HUDEP-2 (cell line): ENCODE data around the gene CACNA2D3.

Source experiments
- DNase-seq, 76 experiments: peaks; one replicate each; lab custom pipeline; 2025; ENCODE audit not compliant: unreplicated experiment in 76 of 76; lab: John Stamatoyannopoulos, UW

Gene CACNA2D3

DNA sequence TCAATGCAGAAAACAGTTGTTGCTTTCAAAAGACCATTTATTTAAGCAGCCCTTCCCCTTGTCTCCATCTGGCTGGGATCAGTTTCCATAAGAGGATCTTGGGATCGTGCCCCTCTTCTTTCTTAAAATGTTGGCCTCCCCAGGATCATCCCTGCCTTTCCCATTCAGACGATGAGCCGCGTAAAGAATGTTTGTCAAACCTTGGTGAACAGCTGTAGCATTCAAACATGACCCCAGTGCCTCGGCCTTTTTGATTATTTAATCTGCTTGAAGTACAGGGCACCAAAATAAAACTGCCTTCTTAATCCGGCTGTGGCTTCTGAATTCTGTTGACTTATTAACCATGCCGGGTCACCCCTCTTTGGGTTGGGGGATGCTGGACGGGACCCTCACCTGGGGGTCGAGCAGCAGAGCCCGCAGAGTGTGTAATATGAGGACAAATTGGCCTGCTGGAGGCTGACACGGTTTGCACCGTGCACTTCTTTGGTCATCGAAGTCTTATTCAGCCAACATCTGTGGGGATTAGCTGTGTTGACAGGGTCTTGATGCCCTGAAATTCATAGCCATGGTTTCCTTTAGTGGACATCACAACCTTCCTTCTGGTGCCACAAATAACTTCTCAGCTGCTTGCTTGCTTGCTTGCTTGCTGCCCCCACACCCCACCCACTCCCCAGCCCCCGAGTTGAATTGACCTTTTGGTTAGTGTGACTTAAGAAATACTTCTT, 805.9 kb downstream of the CACNA2D3 start, which contains the start of gene LRTM1:
Gene LRTM1 (minus strand): TSS at position 14 of the 725 bp plus-strand sequence. CDS start 148 bp downstream, outside the sequence.
- no peak for DNase-seq

DNA sequence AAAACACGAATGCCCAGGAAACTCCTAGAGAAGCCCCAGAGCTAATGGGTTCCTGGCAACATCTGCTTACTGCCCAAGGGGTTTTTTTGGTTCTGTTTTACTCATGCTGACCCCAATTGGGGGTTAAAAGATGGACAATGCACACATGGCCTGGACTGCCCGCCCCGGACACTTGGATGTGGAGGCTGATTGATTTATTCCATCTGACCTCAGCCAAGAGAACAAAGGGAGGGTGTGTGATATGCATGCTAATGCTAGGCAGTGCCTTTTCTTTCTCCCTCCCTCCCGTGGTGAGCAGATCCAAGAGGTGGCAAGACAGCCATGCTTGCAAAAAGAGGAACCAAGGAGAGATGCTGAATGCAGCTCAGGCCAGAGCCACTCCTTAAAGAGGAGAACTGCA, 808.8 kb downstream of the CACNA2D3 start:
- no peak for DNase-seq

DNA sequence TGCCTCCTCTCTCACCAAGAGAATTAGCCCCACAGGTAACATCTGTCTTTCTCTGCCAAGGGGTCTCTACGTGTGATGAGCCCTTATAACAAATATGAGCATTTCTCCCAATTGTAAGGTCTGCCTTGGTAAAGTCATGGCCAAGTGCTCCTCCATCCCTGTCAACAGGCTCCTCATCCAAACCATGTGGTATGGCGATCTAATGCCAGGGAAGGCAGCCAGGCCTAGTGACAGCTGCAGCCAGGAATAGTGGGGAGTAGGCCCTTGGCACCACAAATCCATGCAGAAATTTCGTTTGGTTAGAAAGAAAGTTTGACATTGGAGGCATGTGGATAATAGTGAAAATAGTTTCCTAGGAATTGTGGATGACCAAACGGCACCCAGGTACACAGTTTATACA, 810.3 kb downstream of the CACNA2D3 start:
- no peak for DNase-seq

DNA sequence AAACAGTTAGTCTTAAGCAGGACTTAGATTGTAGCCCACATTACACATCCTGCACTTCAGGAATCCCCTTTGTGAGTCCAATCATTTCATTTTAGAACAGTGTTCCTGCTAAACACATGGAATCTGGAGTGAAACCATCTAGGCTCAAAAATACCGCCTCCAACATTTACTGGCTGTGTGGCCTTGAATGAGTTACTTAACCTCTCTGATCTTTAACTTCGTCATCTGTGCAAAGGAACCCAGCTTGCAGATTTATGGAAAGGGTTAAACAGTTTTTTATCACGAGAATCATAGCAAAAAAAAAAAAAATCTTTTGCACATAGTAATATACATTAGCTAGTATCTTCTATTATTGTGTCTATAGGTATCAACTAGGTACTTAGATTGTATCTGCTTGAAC, 813.5 kb downstream of the CACNA2D3 start:
- no peak for DNase-seq

DNA sequence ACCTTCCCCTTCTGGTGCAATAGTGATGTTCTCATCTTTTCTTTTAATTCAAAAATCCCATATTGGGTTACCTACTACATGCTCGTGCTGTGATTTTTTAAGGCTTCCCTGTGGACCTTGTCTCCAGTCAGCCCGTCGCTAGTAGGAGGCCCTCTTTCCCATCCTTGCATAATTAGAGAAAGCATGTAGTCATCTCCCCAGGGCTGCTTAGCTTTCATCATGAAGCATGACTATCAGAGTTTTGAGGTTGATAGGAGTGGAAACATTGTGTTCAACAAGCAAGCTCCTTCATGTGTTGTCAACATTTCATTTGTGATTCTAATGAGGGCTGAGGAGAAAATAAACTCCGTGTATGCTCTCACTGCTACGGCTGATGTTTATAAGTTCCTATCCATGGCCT, 814.2 kb downstream of the CACNA2D3 start:
- no peak for DNase-seq

DNA sequence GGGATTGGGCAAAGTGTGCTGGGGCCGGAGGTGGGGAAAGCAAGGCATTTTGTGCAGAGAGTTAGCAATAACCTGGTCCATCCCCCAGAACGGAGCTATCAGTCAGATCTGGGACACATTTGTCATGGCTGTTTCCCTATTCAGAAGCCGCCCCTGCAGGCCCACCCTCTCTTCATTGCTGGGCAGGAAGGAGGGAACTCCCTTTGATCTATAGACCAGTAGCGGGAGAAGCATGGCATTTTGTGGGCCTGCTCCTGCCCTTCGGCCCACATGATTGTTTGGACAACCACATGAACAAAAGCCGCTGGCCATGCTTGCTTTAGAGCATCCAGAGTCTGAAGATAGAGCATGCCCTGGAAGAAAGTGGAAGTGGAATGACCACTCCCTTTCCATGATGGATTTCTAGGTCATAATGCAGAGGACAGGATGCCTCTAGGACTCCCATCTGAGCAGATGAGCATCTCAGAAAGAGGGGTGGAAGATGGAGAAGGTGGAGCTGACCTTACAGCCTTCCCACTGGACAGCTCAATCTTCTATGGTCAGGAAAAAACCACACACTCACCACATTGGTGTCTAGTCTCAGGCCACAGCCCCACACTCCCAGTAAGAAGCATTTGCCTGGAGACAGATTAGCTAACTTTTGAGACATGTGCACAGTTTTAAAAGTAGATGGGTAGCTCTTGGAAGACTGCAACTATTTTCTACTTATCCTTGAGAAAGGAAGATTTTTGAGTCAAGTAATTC, 817.4 kb downstream of the CACNA2D3 start:
- DNase-seq = no peak

DNA sequence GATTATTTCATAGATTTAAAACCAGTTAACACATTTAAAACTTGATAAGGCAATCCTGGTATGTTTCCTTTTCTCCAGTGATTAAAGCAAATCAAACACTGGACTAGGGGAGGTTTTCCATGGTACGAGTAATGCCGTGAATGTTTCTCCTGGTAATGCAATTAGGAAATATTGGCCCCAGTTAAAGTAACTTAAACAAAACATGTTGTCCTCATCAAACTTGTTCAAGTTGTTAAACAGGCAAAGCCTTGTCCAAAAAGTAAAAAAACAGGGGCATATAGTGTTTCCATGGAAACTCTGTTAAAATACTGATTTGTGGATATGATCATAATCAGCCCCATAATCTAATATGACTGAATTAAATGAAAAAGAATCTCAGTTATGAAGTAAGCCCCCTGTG, 818.6 kb downstream of the CACNA2D3 start:
- DNase-seq = no peak

DNA sequence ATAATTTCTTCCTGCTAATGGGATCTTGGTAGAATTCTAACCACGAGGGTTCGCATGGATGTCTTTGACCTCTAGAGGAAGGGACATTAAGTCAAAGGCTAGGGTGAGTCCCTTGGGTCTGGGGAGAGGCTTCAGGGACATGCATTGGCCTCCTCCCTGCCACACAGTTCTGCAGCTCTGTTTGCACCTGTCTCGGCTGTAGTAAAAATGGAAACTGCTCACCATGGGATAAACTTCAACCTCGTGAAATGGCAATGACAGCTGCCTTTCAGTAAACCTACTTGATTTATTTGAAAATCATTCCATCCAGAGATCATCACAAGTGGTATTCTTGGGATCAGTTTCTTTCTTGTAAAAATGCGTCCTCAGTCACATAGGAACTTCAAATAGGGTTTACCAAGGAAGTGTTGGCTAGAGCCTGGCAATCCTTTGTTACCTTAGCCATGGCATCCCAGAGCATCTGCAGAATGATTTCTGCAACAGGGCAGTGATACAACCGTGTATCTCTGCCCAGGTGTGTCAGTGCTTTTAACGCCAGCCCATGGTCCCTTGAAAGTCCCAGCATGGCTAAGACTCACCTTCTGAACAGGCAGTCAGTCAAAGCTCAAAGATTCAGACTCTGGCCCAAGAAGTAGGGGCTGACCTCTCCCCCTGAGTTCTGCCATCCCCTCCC, 819.5 kb downstream of the CACNA2D3 start:
- no peak for DNase-seq

DNA sequence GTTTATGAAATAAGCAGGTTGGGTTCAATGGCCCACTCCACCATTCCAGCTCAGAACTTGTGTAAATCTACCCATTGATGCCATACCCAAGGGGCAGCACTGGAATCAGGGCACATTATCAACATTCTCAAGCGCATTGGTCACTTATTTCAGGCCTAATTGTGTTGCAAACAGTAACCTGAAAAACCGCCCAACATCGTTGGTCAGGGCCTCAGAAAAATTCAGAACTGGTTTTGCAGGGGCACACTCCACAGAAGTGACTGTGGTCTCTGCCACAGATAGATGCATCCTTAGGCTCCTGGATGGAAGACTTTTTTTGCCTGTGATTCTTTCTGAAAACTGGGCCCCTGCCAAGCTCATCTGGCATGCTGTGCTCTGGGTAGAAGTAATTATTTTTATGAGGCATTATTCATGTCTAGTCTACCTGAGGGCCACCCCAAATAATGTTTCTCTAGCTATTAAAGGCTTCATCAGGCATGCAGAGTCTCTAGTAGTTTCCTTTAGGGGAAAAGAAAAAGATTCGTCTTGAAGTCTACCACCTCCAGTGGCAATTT, 827.2 kb downstream of the CACNA2D3 start:
- no peak for DNase-seq

DNA sequence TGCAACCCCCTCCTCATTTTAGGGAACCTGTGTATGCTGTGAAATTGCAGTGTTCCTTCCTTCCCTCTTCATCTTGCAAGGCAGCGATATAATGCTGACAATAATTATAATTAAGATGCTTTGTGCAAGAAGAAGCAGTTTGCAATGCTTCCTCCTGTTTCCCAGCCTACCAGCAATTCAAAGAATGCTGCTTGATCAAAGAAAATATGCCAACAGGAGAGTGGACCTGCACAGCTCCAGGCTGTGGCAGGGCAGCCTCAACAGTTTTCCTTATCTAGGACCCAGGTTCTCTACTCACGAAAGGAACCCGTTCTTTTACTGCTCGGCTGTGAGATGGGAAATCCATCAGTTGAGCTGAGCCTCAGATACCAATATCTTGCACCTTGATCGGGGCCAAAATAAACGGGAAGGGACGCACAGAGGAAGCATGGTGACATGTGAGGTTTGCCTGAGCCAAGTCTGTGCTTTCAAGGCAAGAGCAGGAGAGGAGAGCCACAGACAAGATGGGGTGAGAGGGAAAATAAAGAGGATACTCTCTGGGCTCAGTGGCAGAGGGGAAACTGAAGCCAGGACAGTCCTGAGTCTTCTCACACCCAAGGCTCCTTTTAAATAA, 828.1 kb downstream of the CACNA2D3 start:
- DNase-seq = no peak

DNA sequence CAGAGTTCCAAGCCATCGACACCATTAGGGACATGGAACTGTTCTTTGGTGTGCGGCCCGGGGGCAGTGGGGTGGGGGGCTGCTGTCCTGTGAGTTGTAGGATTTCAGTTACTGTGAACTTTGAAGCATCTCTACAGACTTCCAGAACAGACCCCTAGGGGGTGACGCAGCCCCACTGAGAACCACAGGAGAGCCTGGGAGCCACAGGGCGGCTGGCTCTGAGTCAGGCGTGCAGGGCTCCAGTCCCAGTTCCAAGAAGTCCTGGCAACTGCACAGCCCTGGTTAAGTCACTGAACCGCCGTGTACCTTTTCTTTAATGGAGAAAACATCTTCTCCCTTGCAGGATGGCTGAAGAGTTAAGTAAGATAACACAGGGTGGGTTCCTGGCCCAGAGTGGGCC, 829.1 kb downstream of the CACNA2D3 start:
- DNase-seq = peak in 9 of 76 experiments; percentile 0 to 12 (median 3)

DNA sequence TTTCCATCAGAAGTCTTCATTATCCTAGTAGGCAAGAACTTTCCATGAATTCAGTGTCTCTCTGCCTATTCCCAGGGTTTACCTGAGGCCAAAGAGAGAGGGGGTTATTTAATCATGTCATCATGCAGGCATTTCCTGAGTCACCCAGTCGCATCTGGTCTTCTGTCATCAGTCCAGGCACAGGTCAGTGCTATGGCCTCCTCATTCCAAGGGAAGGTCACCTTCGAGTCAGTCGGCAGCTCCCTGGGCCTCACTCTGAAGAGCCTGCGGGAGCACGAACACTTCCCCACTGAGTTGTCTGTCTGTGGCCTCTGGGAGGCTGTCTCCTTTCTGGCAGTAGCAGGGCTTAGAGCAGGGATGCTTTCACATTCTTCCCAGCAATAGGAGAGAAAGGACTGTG, 831.7 kb downstream of the CACNA2D3 start:
- DNase-seq = no peak

DNA sequence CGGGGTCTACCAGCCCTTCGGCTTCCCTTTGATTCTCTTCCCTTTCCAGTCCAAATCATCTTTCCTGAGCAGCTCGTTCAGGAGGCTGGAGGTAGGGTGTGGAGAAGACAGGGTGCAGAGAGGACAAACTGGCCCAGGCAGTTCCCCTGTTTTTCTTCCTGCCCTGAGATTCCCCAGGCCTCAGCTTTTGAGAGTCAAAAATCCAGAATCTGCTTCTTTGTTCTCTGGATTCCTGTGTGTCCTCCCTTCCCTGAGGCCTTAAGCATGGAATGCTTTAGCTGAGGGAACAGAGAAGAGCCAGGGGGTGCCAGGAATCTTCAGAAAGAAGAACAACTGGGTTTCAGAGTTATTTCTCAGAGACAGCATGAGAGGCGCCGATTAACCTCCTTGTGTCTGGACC, 832.2 kb downstream of the CACNA2D3 start:
- no peak for DNase-seq

DNA sequence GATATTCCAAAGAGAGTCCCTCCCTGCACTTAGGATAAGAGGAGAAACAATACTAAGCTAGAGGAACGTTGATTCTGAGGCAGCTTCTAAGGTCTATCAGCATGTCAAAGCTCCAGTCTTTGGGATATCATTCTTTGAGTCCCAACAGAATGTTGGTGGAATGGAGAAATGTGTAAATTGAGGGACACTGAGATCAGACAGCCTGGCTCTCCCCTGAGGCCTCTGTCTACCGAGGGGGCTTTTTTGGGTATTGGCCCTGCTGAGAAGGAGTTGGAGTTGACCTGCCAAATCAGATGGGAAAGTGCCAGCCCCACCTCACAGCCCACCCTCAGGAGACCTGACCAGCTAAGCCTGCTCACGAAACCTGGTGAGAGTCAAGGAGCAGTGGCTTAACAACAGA, 833.1 kb downstream of the CACNA2D3 start:
- DNase-seq = no peak

DNA sequence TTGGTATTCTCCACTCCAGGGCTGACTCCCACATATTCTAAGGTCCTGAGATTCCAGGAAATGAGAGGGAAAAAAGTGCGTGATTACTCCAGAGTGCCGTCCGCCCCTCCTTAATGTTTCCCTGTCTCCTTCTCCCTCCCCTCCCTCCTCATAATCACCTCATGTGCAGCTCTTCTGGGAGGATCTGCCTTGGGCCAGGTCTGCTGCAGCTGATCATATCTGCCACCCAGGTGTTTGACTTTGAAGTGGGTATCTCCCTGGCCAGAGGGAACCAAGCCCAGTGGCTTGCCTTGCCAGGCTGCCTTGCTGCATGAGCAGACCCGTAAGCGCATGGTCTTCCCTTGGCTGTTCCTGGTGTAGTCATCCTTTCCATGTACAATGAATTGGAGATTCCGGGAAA, 833.6 kb downstream of the CACNA2D3 start:
- no peak for DNase-seq

DNA sequence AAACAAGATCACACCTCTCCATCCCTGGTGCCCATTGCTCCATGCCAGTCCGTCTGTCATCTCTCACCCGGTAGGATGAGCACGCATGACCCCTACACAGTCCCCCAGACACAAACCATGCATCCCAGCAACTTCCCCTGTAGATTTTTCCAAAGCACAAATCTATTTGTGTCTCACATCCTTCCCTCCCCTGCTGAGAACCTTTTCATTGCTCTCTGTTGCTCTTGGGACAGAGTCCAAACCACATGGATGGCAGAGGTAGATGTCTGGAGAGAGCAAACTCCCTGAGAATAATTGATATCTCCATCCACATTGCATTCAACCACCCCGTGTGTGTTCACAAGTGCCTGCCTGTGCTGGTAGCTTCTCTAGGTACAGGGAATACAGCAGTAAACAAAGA, 835.4 kb downstream of the CACNA2D3 start:
- DNase-seq = no peak

DNA sequence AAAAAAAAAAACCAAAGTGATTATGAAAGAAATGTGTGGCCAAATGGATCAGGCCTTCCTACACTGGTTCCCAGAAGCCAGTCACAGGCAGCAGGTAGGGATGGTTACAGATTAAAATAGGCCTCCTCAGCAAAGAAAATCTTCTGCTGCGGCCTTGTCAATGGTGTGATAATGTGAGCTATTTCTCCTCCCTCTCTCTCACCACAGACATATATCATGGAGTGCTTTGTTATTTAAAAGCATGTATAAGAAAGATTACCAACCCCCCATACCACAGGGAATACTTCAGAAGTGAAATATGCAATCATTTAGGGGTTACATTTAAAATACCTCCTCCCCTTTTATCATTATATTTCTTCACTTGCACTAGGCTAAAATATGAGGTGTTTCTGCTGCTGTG, 837.7 kb downstream of the CACNA2D3 start:
- DNase-seq = no peak

DNA sequence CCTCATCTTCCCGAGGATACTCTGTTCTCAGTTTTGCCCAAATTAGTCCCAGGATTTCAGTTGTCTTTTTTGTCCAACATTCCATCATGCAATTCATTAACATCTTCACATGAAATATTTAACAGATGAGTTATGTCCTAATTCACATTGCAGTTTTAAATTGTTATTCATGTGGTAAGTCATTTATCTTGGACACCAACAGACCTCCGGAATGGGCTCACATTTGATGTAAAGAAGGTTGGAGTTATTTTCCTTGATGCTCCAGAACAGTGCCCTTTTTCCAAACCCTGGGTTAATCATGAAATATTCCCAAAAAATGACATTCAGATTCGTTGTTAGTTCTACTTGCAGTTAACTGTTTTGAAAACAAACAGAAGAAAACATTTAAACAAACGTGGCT, 838.3 kb downstream of the CACNA2D3 start:
- no peak for DNase-seq

DNA sequence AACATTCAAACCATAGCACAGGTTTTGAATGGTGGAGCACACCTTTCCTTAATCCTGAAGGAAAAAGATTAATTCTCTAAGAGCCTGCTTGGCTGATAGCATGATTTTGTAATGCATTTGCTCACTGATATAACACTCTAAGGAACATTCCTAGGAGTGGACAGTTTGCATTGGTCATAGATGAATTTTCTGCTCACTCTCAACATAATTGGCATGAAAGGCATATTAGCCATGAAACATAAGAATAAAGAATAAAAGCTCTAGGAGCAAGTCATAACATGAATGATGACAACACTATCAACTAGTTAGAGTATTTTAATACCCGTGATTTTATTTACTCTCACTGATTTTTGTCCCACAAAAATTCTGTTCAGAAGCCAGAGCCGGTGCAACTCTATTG, 839.8 kb downstream of the CACNA2D3 start:
- DNase-seq = no peak

DNA sequence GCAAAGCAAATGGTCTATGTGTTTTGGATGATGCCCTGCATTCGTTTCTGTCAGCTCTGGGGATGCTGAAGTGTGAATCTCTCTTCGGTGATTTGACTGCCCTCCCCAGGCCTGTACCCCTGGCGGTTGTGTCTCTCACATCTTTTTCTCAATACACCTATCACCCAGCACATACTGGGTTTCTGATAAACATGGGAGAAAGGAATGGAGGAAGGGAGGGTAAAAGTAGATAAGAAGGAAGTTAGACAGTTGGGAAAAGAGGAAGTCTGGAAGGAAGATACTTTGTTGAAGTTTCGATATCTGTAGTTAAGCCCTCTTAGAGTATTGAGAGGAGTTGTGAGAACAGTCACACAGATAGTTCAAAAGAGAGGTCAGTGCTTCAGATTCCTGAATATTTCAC, 841.3 kb downstream of the CACNA2D3 start:
- no peak for DNase-seq

DNA sequence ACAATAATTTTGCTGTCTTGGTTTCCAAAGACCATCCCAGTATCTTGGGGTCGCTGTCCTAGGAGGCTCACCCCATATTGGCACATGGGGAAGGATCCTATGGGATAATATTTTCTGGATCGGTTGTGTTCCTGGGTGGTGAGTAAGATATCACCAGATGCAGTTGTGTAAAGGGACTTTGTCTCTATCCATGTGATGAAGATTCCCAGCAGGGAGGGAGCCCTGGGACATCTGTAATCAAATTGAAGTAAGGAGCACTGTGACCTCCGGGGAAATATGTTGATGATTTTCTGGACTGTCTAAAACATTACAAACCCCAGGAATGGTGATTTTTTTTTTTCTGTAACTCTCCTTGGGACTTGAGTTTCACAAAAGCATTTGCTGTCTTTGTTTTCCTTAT, 841.7 kb downstream of the CACNA2D3 start:
- no peak for DNase-seq
